Aorta (tissue), 5 donors: ENCODE data around the gene LIPN. TPM values are rescaled to one million over a fixed set of nuclear protein-coding genes. Genes with fewer than 3 reads are reported as not detected.
A peak's percentile ranks its signal among the peaks of the same experiment; 100 is the strongest.

Experiments
- ATAC-seq: fragments of 200-7000 bp; cut with Tn5 transposase; one replicate; pipeline ENCODE4 v1.9.1; 2022; ENCODE audit warnings: moderate library complexity; ENCODE audit not compliant: low FRiP score
- DNase-seq, 2 donors: peaks; one replicate each; pipeline ENCODE4 v3.0.0-alpha.2; 2020
- H3K27ac ChIP-seq, 2 donors: one replicate each; pipeline ENCODE4 v1.5.1; 2013; ENCODE audit warnings: low read length in 2 of 2, mild to moderate bottlenecking in 2 of 2, moderate library complexity in 2 of 2, control low read depth in 1 of 2, inconsistent platforms in 1 of 2, low read depth in 1 of 2
- H3K27me3 ChIP-seq, 2 donors: one replicate each; pipeline ENCODE4 v1.6.1; 2013; ENCODE audit warnings: control low read depth in 1 of 2, low read length in 1 of 2, mild to moderate bottlenecking in 1 of 2, moderate library complexity in 1 of 2; ENCODE audit not compliant: insufficient read depth in 2 of 2, control insufficient read depth in 1 of 2
- H3K36me3 ChIP-seq, 2 donors: one replicate each; pipeline ENCODE4 v1.6.1; 2013; ENCODE audit warnings: control low read depth in 1 of 2, low read length in 1 of 2, mild to moderate bottlenecking in 1 of 2; ENCODE audit not compliant: insufficient read depth in 2 of 2, control insufficient read depth in 1 of 2
- H3K4me1 ChIP-seq, 2 donors: one replicate each; pipeline ENCODE4 v1.6.1; 2013; ENCODE audit warnings: low read length in 2 of 2, control low read depth in 1 of 2, mild to moderate bottlenecking in 1 of 2, moderate library complexity in 1 of 2; ENCODE audit not compliant: insufficient read depth in 2 of 2, control insufficient read depth in 1 of 2
- H3K4me3 ChIP-seq, 2 donors: one replicate each; pipeline ENCODE4 v1.5.1; 2013; ENCODE audit warnings: low read length in 2 of 2, control low read depth in 1 of 2, mild to moderate bottlenecking in 1 of 2
- H3K9me3 ChIP-seq: one replicate; pipeline ENCODE4 v1.6.1; 2013; ENCODE audit warnings: mild to moderate bottlenecking, low read length; ENCODE audit not compliant: control insufficient read depth
- WGBS, 2 donors: extraction: QIAGEN DNeasy Blood & Tissue Kit; methylation state at CpG; one replicate each; pipeline ENCODE4 v1.1.7; 2013; 5-methylcytosine and 5-hydroxymethylcytosine counted together
- intact Hi-C, 2 donors: fragments of 100-400 bp; cut with DNase I; formaldehyde crosslinking; loops; one replicate each; pipeline versions ENCODE4 v1.14.2 to v1.15.0; 2022
- polyA plus RNA-seq, 2 donors: library from polyadenylated mRNA; stranded (reverse); fragments of 200-250 nt; gene quantifications; one replicate each; pipeline ENCODE4 v1.2.3, GENCODE V29; 2013
- total RNA-seq, 2 donors: library from RNA; stranded (reverse); fragmentation: NEBNext Ultra II Directional; extraction: Animal tissue kit (Norgen Biotek cat#: 25700); gene quantifications; one replicate each; pipeline ENCODE4 v1.2.1, GENCODE V29; 2021
- donor health status: healthy with polysubstance abuse.
- donor health status: Bipolar disorder and iron deficiency.
- donor health status: DM: no; HTN: no; CAD: no.
- donor health status: DM: no; HTN: no; CAD: no.
- donor health status: DM: yes; HTN: yes; CAD: no.

Gene LIPN
- total and polyA plus RNA-seq, 4 donors, result 0.43 to 0.58 TPM; not detected in 2

DNA sequence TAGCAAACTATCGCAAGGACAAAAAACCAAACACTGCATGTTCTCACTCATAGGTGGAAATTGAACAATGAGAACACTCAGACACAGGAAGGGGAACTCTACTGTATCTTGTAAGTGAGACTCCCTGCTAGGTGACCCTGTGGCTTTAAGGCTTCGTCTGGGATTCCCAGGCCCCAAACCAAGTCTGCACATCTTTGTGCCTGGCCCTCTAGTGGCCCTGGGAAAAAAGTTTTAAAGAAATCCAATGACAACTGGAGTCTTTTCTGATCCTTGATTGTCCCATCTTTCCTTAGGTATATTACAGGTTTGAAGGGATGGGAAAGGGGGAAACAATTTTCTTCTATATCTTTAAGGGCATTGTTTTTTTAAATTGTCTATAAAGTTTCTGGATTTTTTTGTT is 32.1 kb downstream of the LIPN start:
- ATAC-seq, result no peak
- no peaks in the 10 kb centered on the region for H3K27me3 ChIP-seq
- H3K9me3 ChIP-seq, result no peaks in the 10 kb centered on the region
- intact Hi-C loops, result no loop called here
- no peak overlapping the region for H3K27ac ChIP-seq
- no peaks in the 10 kb centered on the region for H3K4me1 ChIP-seq
- H3K36me3 ChIP-seq, result no peaks in the 10 kb centered on the region
- H3K4me3 ChIP-seq, result no peak overlapping the region
- 60 to 62% methylated on average over 2 of the region's 2 CpGs for WGBS, 2 donors
- no peak for DNase-seq

DNA sequence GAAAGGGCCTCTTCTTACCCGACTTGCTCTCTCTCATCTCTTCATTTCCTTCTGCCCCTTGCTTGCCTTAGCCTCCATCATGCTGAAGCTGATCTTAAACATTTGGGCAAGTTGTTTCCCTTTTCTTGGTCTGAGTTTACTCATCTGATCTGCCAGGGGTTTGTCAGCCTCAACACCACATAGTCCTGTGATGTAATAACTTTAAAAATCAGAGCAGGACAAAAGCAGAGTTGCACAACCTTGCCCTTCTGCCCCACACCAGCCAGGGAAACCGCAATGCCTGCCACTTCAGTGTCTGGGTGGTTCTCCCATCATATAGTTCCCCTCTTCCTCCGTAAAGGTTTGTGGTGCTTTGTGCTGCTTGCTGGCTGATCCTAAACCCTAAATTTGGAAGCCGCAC is 32.8 kb downstream of the LIPN start:
- WGBS, 2 donors, result 87% methylated on average over 4 of the region's 4 CpGs
- DNase-seq, result peak in 1 of 2 donors; percentile 73
- Histone ChIP-seq H3K4me3 (no peak overlapping the region), H3K27ac (no peak overlapping the region), H3K4me1 (no peaks in the 10 kb centered on the region), H3K27me3 (no peaks in the 10 kb centered on the region), H3K9me3 (no peaks in the 10 kb centered on the region), H3K36me3 (no peaks in the 10 kb centered on the region)
- no peak for ATAC-seq
- intact Hi-C loops, result no loop called here

DNA sequence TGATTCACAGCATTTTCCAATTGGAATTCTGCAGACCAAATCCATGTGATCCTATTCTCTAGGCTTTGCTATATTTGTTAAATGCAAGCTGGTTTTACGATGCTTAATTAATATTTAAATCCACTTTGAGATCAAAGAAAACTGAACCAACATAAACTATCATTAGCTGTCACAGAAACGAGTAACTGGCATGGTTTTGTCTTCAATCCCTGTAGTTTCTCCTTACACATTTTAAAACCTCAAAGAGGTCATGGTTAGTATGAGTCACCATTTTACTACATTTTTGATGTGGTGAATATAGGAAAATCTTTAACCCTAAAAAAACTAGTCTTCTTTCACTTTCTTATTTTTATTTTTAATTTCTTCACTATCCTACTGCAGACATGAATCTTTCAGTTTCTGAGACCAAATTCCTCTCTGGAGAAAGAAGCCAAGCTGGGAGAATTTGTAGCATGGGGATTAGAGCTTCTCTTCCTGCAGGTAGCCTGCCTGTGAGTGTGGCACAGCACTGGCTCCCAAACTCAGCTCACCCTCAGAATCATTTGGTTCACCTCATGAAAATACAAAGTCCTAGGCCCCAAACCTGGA is 34.0 kb downstream of the LIPN start:
- no peak for ATAC-seq
- Histone ChIP-seq H3K4me3 (no peak overlapping the region), H3K27me3 (no peaks in the 10 kb centered on the region), H3K36me3 (no peaks in the 10 kb centered on the region), H3K27ac (no peak overlapping the region), H3K4me1 (no peaks in the 10 kb centered on the region), H3K9me3 (no peaks in the 10 kb centered on the region)
- 52 to 63% methylated on average over 2 of the region's 2 CpGs for WGBS, 2 donors
- no peak for DNase-seq
- intact Hi-C loops, result no loop called here

DNA sequence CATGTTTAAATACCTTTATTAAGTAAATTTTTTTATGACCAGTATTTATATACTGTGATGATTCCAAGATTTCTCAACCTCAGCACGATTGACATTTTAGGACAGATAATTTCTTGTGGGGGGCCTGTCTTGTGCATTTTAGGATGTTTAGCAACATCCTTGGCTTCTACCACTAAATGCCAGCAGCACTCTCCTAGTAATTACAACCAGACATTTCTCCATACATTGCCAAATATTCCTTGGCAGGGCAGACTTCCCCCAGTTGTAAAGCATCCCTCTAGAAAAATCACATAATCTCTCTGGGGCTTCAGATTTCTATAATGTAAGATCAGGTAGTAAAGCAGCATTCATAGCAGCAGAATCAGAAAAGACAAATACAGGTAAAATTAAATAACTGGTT is 34.9 kb downstream of the LIPN start:
- 66 to 67% methylated on average over 1 of the region's 1 CpG for WGBS, 2 donors
- no peaks in the 10 kb centered on the region for H3K27me3 ChIP-seq
- no peaks in the 10 kb centered on the region for H3K36me3 ChIP-seq
- no peak overlapping the region for H3K27ac ChIP-seq
- DNase-seq (no peak), ATAC-seq (no peak)
- intact Hi-C loops, result no loop called here
- H3K9me3 ChIP-seq, result no peaks in the 10 kb centered on the region
- H3K4me3 ChIP-seq, result no peak overlapping the region
- H3K4me1 ChIP-seq, result no peaks in the 10 kb centered on the region

DNA sequence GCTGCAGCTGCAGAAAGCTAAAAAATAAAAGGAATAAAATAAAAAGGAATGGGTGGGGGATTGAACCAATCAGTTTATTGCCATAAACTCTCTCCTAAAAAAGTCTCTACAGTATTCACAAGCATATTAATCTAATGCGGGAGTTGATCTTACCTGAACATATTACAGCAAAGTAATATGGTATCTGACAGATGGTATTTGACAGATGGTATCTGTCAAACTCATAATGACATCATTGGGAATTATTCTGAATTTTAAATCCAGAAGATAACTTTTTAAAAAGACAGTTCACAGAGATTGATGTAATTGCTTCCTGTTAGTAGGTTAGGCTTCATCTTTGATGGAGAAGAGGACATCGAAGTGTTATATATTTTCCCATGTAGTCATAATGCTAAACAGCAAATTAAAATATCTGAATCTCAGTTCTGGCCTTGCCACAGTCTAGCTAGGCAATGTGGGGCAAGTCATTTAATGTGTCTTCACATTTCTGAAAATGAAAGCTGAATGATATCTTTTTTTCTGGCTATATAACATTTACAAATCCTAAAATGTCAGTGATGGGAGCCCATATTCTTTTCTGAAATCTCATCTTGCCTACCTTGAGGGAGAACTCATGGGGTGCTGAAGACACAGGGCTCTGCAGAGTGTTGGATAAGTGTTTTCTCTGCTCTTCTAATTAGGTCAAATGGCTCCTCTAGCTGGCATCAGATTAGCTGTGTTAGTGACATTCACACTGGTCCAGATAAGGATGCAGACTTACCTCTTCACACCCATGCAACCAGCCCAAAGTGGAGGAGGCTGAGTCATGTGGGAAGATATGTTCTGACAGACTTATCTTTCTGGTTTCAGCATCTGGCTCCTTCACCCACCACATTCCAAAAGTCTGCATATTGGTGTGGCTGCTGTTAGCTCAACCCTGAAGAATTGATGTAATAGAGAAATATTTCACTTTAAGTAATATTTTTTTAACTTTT is 40.6 kb downstream of the LIPN start:
- Histone ChIP-seq H3K4me1 (peaks cover 0 to 3% of the 10 kb centered on the region in 2 donors), H3K4me3 (no peak overlapping the region), H3K9me3 (no peaks in the 10 kb centered on the region), H3K36me3 (no peaks in the 10 kb centered on the region), H3K27me3 (no peaks in the 10 kb centered on the region), H3K27ac (no peak overlapping the region)
- DNase-seq, result no peak
- ATAC-seq, result no peak
- WGBS, 2 donors, result 86 to 87% methylated on average over 2 of the region's 2 CpGs
- intact Hi-C loops, result no loop called here

DNA sequence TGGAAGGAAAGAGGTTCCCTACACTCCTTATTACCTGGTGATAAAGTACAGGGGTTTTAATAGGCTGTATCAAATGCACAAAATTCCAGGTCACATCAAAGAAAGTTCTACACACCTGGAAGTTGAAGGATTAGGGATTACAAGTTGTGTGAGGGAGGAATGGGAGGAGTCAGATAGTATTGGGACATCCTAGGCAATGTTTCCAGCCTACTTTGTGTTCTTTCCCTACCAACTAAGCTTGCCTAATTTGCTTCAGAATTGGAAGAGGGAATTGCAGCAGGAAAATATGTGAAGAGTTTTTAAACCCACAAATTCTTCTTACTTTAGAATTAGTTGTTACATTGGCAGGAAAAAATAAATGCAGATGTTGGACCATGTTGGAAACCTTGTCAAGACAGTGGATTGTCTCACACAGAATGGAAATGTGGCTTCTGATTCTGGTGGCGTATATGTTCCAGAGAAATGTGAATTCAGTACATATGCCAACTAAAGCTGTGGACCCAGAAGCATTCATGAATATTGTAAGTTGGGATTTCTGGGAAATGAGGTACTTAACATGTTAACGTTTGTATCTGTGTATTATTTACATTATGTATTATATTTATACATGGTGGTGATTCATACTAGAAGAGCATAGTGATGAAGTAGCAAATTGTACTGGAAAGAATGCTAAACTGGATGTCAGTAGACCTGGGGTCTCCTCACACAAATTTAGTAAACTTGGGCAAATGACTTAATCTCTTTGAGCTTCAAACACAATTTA is 42.9 kb downstream of the LIPN start, which contains the start of gene LIPM:
Gene LIPM, plus strand, starts transcription at position 208 of the 763 bp plus-strand sequence. Its CDS starts 167 bp downstream, at position 375.
- whole genome bisulfite sequencing, 2 donors, result 64 to 75% methylated on average over 2 of the region's 2 CpGs

DNA sequence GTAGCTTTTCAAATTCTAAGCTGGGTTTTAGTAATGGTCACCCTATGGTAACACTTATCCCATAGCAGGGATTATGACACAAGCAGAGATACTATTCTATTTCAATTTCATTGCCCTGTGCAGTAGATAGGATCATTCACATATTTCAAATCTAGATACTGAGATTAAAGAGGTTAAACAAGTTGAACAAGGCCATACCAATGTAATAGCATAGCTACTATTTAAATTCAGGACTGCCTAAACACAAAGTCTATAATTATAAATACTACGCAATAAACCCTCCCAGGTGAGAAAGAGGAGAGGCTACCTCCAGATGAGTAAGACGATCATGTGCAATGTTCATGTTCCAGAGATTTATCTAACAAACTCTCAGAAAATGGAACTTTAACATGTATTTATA is 43.8 kb downstream of the LIPN start:
- 88 to 90% methylated on average over 2 of the region's 2 CpGs for WGBS, 2 donors
- Histone ChIP-seq H3K4me3 (no peak overlapping the region), H3K36me3 (no peaks in the 10 kb centered on the region), H3K4me1 (peaks cover 0 to 3% of the 10 kb centered on the region in 2 donors), H3K27ac (no peak overlapping the region), H3K9me3 (no peaks in the 10 kb centered on the region), H3K27me3 (no peaks in the 10 kb centered on the region)
- DNase-seq (no peak), ATAC-seq (no peak)
- intact Hi-C loops, result no loop called here

More for the DNA sequence above, 42.9 kb downstream of the LIPN start, which contains the start of gene LIPM:
- no peaks in the 10 kb centered on the region for H3K27me3 ChIP-seq
- no peaks in the 10 kb centered on the region for H3K9me3 ChIP-seq
- H3K27ac ChIP-seq, result no peak within 1 kb of the TSS
- no peak for ATAC-seq
- no peak for DNase-seq
- peaks cover 0 to 3% of the 10 kb centered on the region in 2 donors for H3K4me1 ChIP-seq
- intact Hi-C loops, result no loop called here
- H3K4me3 ChIP-seq, result no peak within 1 kb of the TSS
- no peaks in the 10 kb centered on the region for H3K36me3 ChIP-seq

DNA sequence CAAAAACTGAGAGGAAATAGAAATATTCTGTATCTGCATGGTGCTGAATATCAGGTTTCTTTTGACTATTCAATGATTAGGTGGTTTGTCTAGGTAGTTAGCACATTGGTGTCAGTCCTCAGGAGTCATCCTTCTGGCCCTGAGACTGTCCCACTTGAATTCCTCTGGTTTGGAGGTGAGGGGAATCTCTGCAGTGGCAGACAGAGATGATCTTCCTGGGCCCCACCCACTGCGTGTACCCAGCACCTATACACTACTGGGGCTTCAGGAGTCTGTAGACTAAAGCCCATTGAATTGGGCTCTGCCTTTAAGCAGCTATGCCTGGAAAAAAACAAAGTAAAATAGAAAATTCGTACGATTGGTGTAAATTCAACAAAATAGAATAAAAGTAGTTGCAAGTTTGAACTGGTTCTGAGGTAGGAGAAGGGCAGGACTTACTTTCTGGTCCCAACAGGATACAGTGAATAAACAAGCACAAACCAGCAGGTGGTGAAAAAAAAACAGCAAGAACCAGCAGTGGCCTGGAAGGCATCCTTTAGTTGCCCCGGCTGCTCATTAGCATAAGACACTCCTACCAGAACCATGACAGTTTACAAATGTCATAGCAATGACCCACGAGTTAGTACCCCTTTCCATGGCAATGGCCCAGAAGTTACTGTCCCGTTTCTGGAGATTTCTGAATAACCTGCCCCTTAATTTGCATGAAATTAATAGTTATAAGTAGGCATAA is 44.4 kb downstream of the LIPN start:
- intact Hi-C loops, result no loop called here

More for the DNA sequence above, 44.4 kb downstream of the LIPN start:
- DNase-seq (no peak), ATAC-seq (no peak)
- no peaks in the 10 kb centered on the region for H3K9me3 ChIP-seq
- WGBS, 2 donors, result 29 to 37% methylated on average over 6 of the region's 6 CpGs
- no peaks in the 10 kb centered on the region for H3K27me3 ChIP-seq
- H3K4me1 ChIP-seq, result peaks cover 0 to 3% of the 10 kb centered on the region in 2 donors
- no peak overlapping the region for H3K4me3 ChIP-seq
- H3K36me3 ChIP-seq, result no peaks in the 10 kb centered on the region
- no peak overlapping the region for H3K27ac ChIP-seq
